Osteoblast (primary cell): ENCODE measurements around the gene TMEFF1. TPM values are rescaled to one million over a fixed set of nuclear protein-coding genes. Genes with fewer than 3 reads are reported as not detected.

Experiments
- DNase-seq: peaks from one replicate; pipeline ENCODE4 v3.0.0; 2011; ENCODE audit warnings: low spot score, mixed read lengths; ENCODE audit not compliant: insufficient read length; ENCODE audit errors: missing footprints
- H2AFZ ChIP-seq: 2 replicates; pipeline ENCODE4 v1.6.0; 2011; ENCODE audit warnings: mild to moderate bottlenecking, low read length
- H3K27ac ChIP-seq: 2 replicates; pipeline ENCODE4 v1.5.1; 2011; ENCODE audit warnings: mild to moderate bottlenecking, low read depth, low read length, moderate library complexity
- H3K27me3 ChIP-seq: 2 replicates; pipeline ENCODE4 v1.6.0; 2012; ENCODE audit warnings: mild to moderate bottlenecking, control low read depth, inconsistent platforms, low read length, moderate library complexity; ENCODE audit not compliant: insufficient read depth
- H3K36me3 ChIP-seq: 2 replicates; pipeline ENCODE4 v1.5.1; 2011; ENCODE audit warnings: mild to moderate bottlenecking, low read length, control low read depth, moderate library complexity; ENCODE audit not compliant: insufficient read depth
- H3K4me1 ChIP-seq: 2 replicates; pipeline ENCODE4 v1.5.1; 2011; ENCODE audit warnings: mild to moderate bottlenecking, low read length, control low read depth, moderate library complexity; ENCODE audit not compliant: insufficient read depth
- H3K4me2 ChIP-seq: 2 replicates; pipeline ENCODE4 v1.6.0; 2011; ENCODE audit warnings: mild to moderate bottlenecking, low read length; ENCODE audit not compliant: insufficient read depth
- H3K4me3 ChIP-seq: fragments of 200-600 bp; sonication (generic); 3 replicates; pipeline ENCODE4 v1.5.1; 2012; ENCODE audit warnings: mild to moderate bottlenecking, low read length, inconsistent platforms; ENCODE audit not compliant: insufficient read depth
- H3K79me2 ChIP-seq: 2 replicates; pipeline ENCODE4 v1.6.0; 2012; ENCODE audit warnings: mild to moderate bottlenecking, low read length, control low read depth, inconsistent platforms; ENCODE audit not compliant: insufficient read depth
- H3K9me3 ChIP-seq: 2 replicates; pipeline ENCODE4 v1.5.1; 2011; ENCODE audit warnings: low read depth, low read length, control low read depth
- H4K20me1 ChIP-seq: 2 replicates; pipeline ENCODE4 v1.6.0; 2012; ENCODE audit warnings: mild to moderate bottlenecking, low read length, control low read depth; ENCODE audit not compliant: insufficient read depth
- CTCF ChIP-seq: IDR thresholded peaks from 2 replicates; pipeline ENCODE4 v1.5.1; 2011; ENCODE audit warnings: mild to moderate bottlenecking, low read depth, low read length, moderate library complexity; ENCODE audit errors: extremely low read depth
- total RNA-seq: library from RNA; depleted of rRNA; stranded (reverse); fragments of >200 nt; gene quantifications from 2 replicates; pipeline ENCODE4 v1.2.3, GENCODE V29; 2012

TMEFF1 gene
- total RNA-seq, 1 donor = 0.72 TPM

- no peaks in the 10 kb centered on the region for H3K4me1 ChIP-seq
- H3K79me2 ChIP-seq = peaks cover 3% of the 10 kb centered on the region
- no peak for TF ChIP-seq CTCF
- H3K9me3 ChIP-seq = no peaks in the 10 kb centered on the region
- no peaks in the 10 kb centered on the region for H4K20me1 ChIP-seq
- H2AFZ ChIP-seq = no peak overlapping the region
- H3K36me3 ChIP-seq = no peaks in the 10 kb centered on the region
- H3K27ac ChIP-seq = no peak overlapping the region
- H3K27me3 ChIP-seq = no peaks in the 10 kb centered on the region
- DNase-seq = no peak
- H3K4me3 ChIP-seq = no peak overlapping the region
- H3K4me2 ChIP-seq = no peak overlapping the region
Measured at GRCh38 chr9:100479820-100480219, 6.9 kb downstream of the TMEFF1 start.

- peaks cover 3% of the 10 kb centered on the region for H3K79me2 ChIP-seq
- no peak for TF ChIP-seq CTCF
- H3K9me3 ChIP-seq = no peaks in the 10 kb centered on the region
- DNase-seq = no peak
- H2AFZ ChIP-seq = no peak overlapping the region
- no peaks in the 10 kb centered on the region for H3K27me3 ChIP-seq
- H3K4me1 ChIP-seq = no peaks in the 10 kb centered on the region
- no peak overlapping the region for H3K4me3 ChIP-seq
- no peaks in the 10 kb centered on the region for H4K20me1 ChIP-seq
- no peak overlapping the region for H3K27ac ChIP-seq
- no peak overlapping the region for H3K4me2 ChIP-seq
- H3K36me3 ChIP-seq = no peaks in the 10 kb centered on the region
Measured at GRCh38 chr9:100485196-100485595, 12.2 kb downstream of the TMEFF1 start.

GRCh38 chr9:100486479-100487176 is 13.7 kb downstream of the TMEFF1 start:
- H3K27ac ChIP-seq = no peak overlapping the region
- no peak for TF ChIP-seq CTCF
- H3K9me3 ChIP-seq = no peaks in the 10 kb centered on the region

GRCh38 chr9:100488177-100488576 is 15.2 kb downstream of the TMEFF1 start:
- no peak for DNase-seq
- Histone ChIP-seq H3K79me2 (no peaks in the 10 kb centered on the region), H3K9me3 (no peaks in the 10 kb centered on the region), H4K20me1 (no peaks in the 10 kb centered on the region), H3K27ac (no peak overlapping the region), H2AFZ (no peak overlapping the region), H3K4me3 (no peak overlapping the region), H3K27me3 (no peaks in the 10 kb centered on the region), H3K4me1 (peaks cover 3% of the 10 kb centered on the region), H3K4me2 (no peak overlapping the region), H3K36me3 (no peaks in the 10 kb centered on the region)
- TF ChIP-seq CTCF = no peak

More at GRCh38 chr9:100486479-100487176, 13.7 kb downstream of the TMEFF1 start:
- H4K20me1 ChIP-seq = no peaks in the 10 kb centered on the region
- no peaks in the 10 kb centered on the region for H3K36me3 ChIP-seq
- no peaks in the 10 kb centered on the region for H3K4me1 ChIP-seq
- H3K27me3 ChIP-seq = no peaks in the 10 kb centered on the region
- no peak for DNase-seq
- no peak overlapping the region for H3K4me3 ChIP-seq
- no peak overlapping the region for H3K4me2 ChIP-seq
- H3K79me2 ChIP-seq = no peaks in the 10 kb centered on the region
- H2AFZ ChIP-seq = no peak overlapping the region
